Upper lobe of left lung (tissue), 6 donors: Measurements from ENCODE around the gene TGFBR3. TPM values are rescaled to one million over a fixed set of nuclear protein-coding genes. Genes with fewer than 3 reads are reported as not detected.

ENCODE experiments used
- ATAC-seq, 2 donors: fragments of 200-7000 bp; cut with Tn5 transposase; one replicate each; pipeline ENCODE4 v1.9.1; 2022; ENCODE audit warnings: mild to moderate bottlenecking in 2 of 2, moderate library complexity in 2 of 2; ENCODE audit not compliant: low FRiP score in 2 of 2
- DNase-seq, 2 donors: peaks; one replicate each; pipeline ENCODE4 v3.0.0-alpha.2; 2019 to 2020
- H3K27ac ChIP-seq, 4 donors: fragments of 200-600 bp; sonication (generic); one replicate each; pipeline ENCODE4 v1.5.1; 2016 to 2019
- H3K27me3 ChIP-seq, 4 donors: fragments of 200-600 bp; sonication (generic); one replicate each; pipeline ENCODE4 v1.5.1; 2017 to 2019
- H3K36me3 ChIP-seq, 4 donors: fragments of 200-600 bp; sonication (generic); one replicate each; pipeline ENCODE4 v1.5.1; 2016 to 2019
- H3K4me1 ChIP-seq, 4 donors: fragments of 200-600 bp; sonication (generic); one replicate each; pipeline ENCODE4 v1.5.1; 2018 to 2019
- H3K4me3 ChIP-seq, 4 donors: fragments of 200-600 bp; sonication (generic); one replicate each; pipeline ENCODE4 v1.5.1; 2017 to 2019; ENCODE audit warnings: mild to moderate bottlenecking in 2 of 4, moderate library complexity in 1 of 4
- H3K9me3 ChIP-seq, 4 donors: fragments of 200-600 bp; sonication (generic); one replicate each; pipeline ENCODE4 v1.5.1; 2018 to 2019
- EP300 ChIP-seq, 4 donors: sonication (generic); formaldehyde crosslinking; IDR thresholded peaks; one replicate each; pipeline ENCODE4 v1.5.1; 2017; ENCODE audit warnings: antibody characterized with exemption in 4 of 4, control low read depth in 2 of 4
- POLR2A ChIP-seq, 4 donors: fragments of 450-650 bp; IDR thresholded peaks; one replicate each; pipeline ENCODE4 v1.5.1; 2016 to 2017; ENCODE audit warnings: antibody characterized with exemption in 4 of 4, mild to moderate bottlenecking in 2 of 4
- POLR2AphosphoS5 ChIP-seq, 2 donors: sonication (generic); formaldehyde crosslinking; IDR thresholded peaks; one replicate each; pipeline ENCODE4 v1.5.1; 2017; ENCODE audit warnings: antibody characterized with exemption in 2 of 2
- WGBS, 2 donors: methylation state at CpG; one replicate each; pipeline ENCODE4 v1.1.5; 2017 to 2018; 5-methylcytosine and 5-hydroxymethylcytosine counted together
- total RNA-seq, 6 donors: library from RNA; depleted of rRNA in 4 of 6; stranded (reverse); fragments of >200 nt in 4 of 6; gene quantifications; one replicate each; pipeline versions ENCODE4 v1.1.0 to v1.2.1, GENCODE V29; 2016 to 2021
- TF ChIP-seq, protein P1 (sequence below), 6 experiments: fragments of 450-650 bp in 4 of 6; fragments of 200-600 bp in 2 of 6; sonication (generic) in 2 of 6; IDR thresholded peaks; one replicate each; pipeline ENCODE4 v1.5.1; 2016 to 2019; ENCODE audit warnings: antibody characterized with exemption in 6 of 6
- donor health status: DM: no; HTN: no; CAD: no; lungs with moderate emphysema.
- donor health status: DM: no; HTN: yes; CAD: no; lungs with severe emphysema.

TGFBR3 gene
- total RNA-seq, 6 donors from 2014 or later: 33.5 to 78.3 (median 57.1) TPM

DNA sequence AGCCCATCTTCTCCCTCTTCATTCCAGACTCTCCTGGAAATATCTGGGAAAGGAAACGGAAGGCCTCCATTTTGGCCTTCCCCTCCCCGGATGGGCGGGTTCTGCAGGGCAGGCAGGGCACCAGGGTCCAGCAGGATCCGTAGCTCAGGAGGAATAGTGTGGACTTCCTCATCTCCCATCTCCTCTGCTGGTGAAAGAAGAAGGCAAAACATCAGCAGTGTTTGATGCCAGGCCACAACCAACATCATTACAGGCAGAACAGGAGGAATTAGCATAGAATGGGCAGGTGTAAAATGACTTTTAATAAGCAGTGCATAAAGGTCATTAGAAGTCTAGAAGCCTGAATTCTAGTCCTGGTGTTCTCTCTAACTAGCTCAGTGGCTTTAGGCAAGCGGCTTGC is 165.9 kb downstream of the TGFBR3 start:
- 75 to 77% methylated on average over 5 of the region's 5 CpGs for WGBS, 2 donors
- TF ChIP-seq EP300 (IDR thresholded peaks at IDR 0.05) (no peak), POLR2AphosphoS5 (IDR thresholded peaks at IDR 0.05) (no peak), POLR2A (IDR thresholded peaks at IDR 0.05) (no peak)
- TF ChIP-seq, protein P1, sequence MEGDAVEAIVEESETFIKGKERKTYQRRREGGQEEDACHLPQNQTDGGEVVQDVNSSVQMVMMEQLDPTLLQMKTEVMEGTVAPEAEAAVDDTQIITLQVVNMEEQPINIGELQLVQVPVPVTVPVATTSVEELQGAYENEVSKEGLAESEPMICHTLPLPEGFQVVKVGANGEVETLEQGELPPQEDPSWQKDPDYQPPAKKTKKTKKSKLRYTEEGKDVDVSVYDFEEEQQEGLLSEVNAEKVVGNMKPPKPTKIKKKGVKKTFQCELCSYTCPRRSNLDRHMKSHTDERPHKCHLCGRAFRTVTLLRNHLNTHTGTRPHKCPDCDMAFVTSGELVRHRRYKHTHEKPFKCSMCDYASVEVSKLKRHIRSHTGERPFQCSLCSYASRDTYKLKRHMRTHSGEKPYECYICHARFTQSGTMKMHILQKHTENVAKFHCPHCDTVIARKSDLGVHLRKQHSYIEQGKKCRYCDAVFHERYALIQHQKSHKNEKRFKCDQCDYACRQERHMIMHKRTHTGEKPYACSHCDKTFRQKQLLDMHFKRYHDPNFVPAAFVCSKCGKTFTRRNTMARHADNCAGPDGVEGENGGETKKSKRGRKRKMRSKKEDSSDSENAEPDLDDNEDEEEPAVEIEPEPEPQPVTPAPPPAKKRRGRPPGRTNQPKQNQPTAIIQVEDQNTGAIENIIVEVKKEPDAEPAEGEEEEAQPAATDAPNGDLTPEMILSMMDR (IDR thresholded peaks at IDR 0.05): no peak
- H3K27ac ChIP-seq: peak overlapping the region in 2 of 4 donors; percentile 49 to 67
- peaks cover 0 to 8% (median 5%) of the 10 kb centered on the region in 4 donors for H3K4me1 ChIP-seq
- no peak for DNase-seq
- no peak for ATAC-seq
- no peaks in the 10 kb centered on the region for H3K27me3 ChIP-seq
- no peak overlapping the region for H3K4me3 ChIP-seq
- peaks cover 0 to 64% (median 17%) of the 10 kb centered on the region in 4 donors for H3K36me3 ChIP-seq
- no peaks in the 10 kb centered on the region for H3K9me3 ChIP-seq

DNA sequence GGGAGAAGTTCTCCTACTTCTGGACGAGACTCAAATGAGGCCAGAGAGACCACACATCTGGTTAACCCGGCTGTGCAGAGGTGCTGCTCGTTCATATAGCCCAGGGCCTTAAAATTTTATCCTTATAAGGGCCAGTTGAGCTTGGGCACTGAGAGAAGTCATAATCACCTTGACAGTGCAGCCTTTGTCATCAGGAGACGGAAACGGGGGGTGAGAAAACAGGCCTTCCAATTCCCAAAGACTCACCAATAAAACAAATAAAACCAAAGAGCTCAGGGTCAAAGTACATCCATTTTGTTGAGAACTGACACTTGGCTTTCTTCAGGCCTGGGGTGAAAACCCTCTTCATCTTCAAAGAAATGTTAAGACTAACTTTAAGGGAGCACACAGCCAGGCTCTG is 167.1 kb downstream of the TGFBR3 start:
- Histone ChIP-seq H3K4me1 (peaks cover 0 to 12% (median 4%) of the 10 kb centered on the region in 4 donors), H3K9me3 (no peaks in the 10 kb centered on the region), H3K27me3 (no peaks in the 10 kb centered on the region), H3K4me3 (no peak overlapping the region), H3K27ac (peak overlapping the region in 1 of 4 donors; percentile 67), H3K36me3 (peaks cover 0 to 70% (median 17%) of the 10 kb centered on the region in 4 donors)
- no peak for ATAC-seq
- no peak for TF ChIP-seq POLR2A (IDR thresholded peaks at IDR 0.05)
- TF ChIP-seq EP300 (IDR thresholded peaks at IDR 0.05): no peak
- TF ChIP-seq, protein P1 (IDR thresholded peaks at IDR 0.05): no peak
- no peak for TF ChIP-seq POLR2AphosphoS5 (IDR thresholded peaks at IDR 0.05)
- no peak for DNase-seq
- WGBS, 2 donors: 94 to 95% methylated on average over 5 of the region's 5 CpGs

DNA sequence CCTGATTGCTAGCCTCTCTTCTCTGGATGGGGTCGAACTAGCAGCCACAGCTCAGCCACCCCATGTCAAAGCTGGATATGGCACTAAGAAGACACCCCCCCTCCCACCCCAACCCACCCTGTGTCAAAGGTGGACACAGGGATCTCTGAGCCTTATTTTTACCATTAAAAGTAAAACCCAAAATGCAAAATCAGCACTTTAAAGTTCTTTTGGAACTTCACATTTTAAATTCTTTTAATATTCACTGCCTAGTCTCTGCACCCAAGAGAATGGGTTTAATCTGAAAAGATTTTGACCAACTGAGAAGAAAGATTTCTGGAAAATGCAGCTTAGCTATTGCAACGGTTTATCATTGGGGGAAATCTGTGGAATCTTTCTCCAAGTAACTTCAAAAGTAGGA is 167.6 kb downstream of the TGFBR3 start:
- Histone ChIP-seq H3K27me3 (no peaks in the 10 kb centered on the region), H3K36me3 (peaks cover 0 to 70% (median 17%) of the 10 kb centered on the region in 4 donors), H3K9me3 (no peaks in the 10 kb centered on the region), H3K27ac (peak overlapping the region in 1 of 4 donors; percentile 30), H3K4me3 (no peak overlapping the region), H3K4me1 (peaks cover 0 to 17% (median 9%) of the 10 kb centered on the region in 4 donors)
- no peak for DNase-seq
- 79 to 83% methylated on average over 2 of the region's 2 CpGs for WGBS, 2 donors
- ATAC-seq: no peak
- TF ChIP-seq POLR2AphosphoS5 (IDR thresholded peaks at IDR 0.05) (no peak), POLR2A (IDR thresholded peaks at IDR 0.05) (no peak), EP300 (IDR thresholded peaks at IDR 0.05) (no peak)
- TF ChIP-seq, protein P1 (IDR thresholded peaks at IDR 0.05): no peak

DNA sequence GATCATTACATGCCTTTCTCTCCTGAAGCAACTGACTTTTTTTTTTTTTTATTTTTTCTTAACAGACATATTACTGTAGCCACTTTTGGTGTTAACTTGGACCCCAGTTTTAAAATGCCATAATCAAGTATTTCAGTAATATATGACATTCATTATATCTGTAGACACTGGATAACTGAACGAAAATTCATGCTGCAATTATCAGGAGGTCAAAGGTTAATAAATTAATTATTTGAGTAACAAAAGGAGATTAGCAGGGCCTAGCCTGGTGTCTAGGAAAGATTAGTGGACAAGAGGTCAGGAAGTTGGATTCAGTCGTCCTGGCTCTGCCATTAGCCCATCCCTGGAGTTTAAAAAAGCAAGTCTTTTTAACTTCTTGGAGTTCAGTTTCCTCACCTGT is 168.1 kb downstream of the TGFBR3 start:
- 79 to 84% methylated on average over 2 of the region's 2 CpGs for WGBS, 2 donors
- TF ChIP-seq EP300 (IDR thresholded peaks at IDR 0.05) (no peak), POLR2AphosphoS5 (IDR thresholded peaks at IDR 0.05) (no peak)
- DNase-seq: no peak
- peaks cover 0 to 70% (median 17%) of the 10 kb centered on the region in 4 donors for H3K36me3 ChIP-seq
- H3K4me3 ChIP-seq: no peak overlapping the region
- H3K27ac ChIP-seq: peak overlapping the region in 1 of 4 donors; percentile 30
- H3K9me3 ChIP-seq: no peaks in the 10 kb centered on the region
- no peaks in the 10 kb centered on the region for H3K27me3 ChIP-seq
- H3K4me1 ChIP-seq: peaks cover 1 to 18% (median 12%) of the 10 kb centered on the region in 4 donors
- no peak for ATAC-seq

DNA sequence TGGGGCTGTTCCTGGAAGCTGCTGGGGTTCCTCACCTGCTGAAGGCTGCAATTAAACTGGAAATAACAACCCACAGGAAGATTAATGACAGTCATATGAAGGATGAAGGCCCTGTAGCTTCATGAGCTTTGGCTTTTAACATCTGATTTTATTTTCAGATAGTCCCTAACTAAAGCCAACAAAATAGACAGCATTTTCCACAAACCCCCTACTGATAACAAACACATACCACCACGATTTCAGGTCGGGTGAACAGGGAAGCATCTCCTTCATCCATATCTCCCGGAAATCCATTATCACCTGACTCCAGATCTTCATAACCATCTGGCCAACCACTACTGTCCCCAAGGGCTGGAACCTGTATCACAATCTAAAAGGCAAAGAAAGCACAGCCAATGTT is 169.6 kb downstream of the TGFBR3 start:
- H3K4me3 ChIP-seq: no peak overlapping the region
- DNase-seq (no peak), ATAC-seq (no peak)
- WGBS, 2 donors: 83 to 93% methylated on average over 3 of the region's 3 CpGs
- no peaks in the 10 kb centered on the region for H3K27me3 ChIP-seq
- H3K4me1 ChIP-seq: peaks cover 5 to 31% (median 18%) of the 10 kb centered on the region in 4 donors
- no peaks in the 10 kb centered on the region for H3K9me3 ChIP-seq
- TF ChIP-seq, protein P1 (IDR thresholded peaks at IDR 0.05): no peak
- TF ChIP-seq EP300 (IDR thresholded peaks at IDR 0.05) (no peak), POLR2A (IDR thresholded peaks at IDR 0.05) (no peak), POLR2AphosphoS5 (IDR thresholded peaks at IDR 0.05) (no peak)
- peaks cover 0 to 76% (median 22%) of the 10 kb centered on the region in 4 donors for H3K36me3 ChIP-seq
- peak overlapping the region in 2 of 4 donors; percentile 2 to 57 for H3K27ac ChIP-seq
